ENCODE measurements around the gene GPRIN2. TPM values are rescaled to one million over a fixed set of nuclear protein-coding genes. Genes with fewer than 3 reads are reported as not detected.

The GPRIN2 gene
- total and polyA plus RNA-seq, 2 of the 8 experiments (the other 6 are each of a cell fraction or from before 2014, with no cell fraction given): 14.3 to 18.6 TPM

- Histone ChIP-seq H4K5ac (ENCODE audit: insufficient read length, low read depth, low read length) (no peak overlapping the region), H3K4me2 (ENCODE audit: insufficient read depth in 1 of 2, low read depth in 2 of 2, low read length in 2 of 2) (no peak overlapping the region), H3K27me3 (replicated peaks in 1 of 4; ENCODE audit: control insufficient read depth in 3 of 4, extremely low read depth in 1 of 4, insufficient read depth in 3 of 4, low read length in 3 of 4) (no peaks in the 10 kb centered on the region; a peak in 1 of 7 replicates), H3K4ac (replicated peaks; ENCODE audit: insufficient read length, low read depth, low read length) (no peak overlapping the region), H2BK20ac (ENCODE audit: low read length) (no peak overlapping the region), H2BK5ac (ENCODE audit: low read depth, low read length) (no peak overlapping the region; the same call in 1 of the 2 replicates), H3K79me1 (ENCODE audit: low read depth, low read length) (peaks cover 11% of the 10 kb centered on the region; the same call in 1 of the 2 replicates), H3K23me2 (ENCODE audit: low read depth, low read length) (peaks cover 15% of the 10 kb centered on the region), H3K4me1 (replicated peaks in 1 of 4; ENCODE audit: control insufficient read depth in 3 of 4, insufficient read depth in 4 of 4, low read length in 3 of 4) (peaks cover 5 to 12% (median 8%) of the 10 kb centered on the region in 4 experiments), H3K27ac (ENCODE audit: low read depth, low read length) (no peak overlapping the region), H2AFZ (ENCODE audit: low read length) (no peak overlapping the region), H2AK5ac (ENCODE audit: low read depth, low read length) (no peak overlapping the region), H3K79me2 (ENCODE audit: control insufficient read depth in 1 of 2, insufficient read depth in 2 of 2, low read length in 2 of 2) (no peaks in the 10 kb centered on the region), H2BK120ac (replicated peaks; ENCODE audit: low read depth, low read length) (no peak overlapping the region), H2BK15ac (ENCODE audit: low read length) (no peak overlapping the region), H3K14ac (ENCODE audit: insufficient read length) (no peak overlapping the region), H3K56ac (replicated peaks; ENCODE audit: insufficient read length, low read depth, low read length) (no peak overlapping the region), H3K36me3 (ENCODE audit: control insufficient read depth in 2 of 4, insufficient read depth in 4 of 4, low read length in 3 of 4) (peaks cover 15 to 39% (median 17%) of the 10 kb centered on the region in 4 experiments; a peak in 7 of 8 replicates), H3K9me3 (ENCODE audit: insufficient read depth in 2 of 2, low read depth in 1 of 2, low read length in 1 of 2) (no peaks in the 10 kb centered on the region), H4K91ac (replicated peaks; ENCODE audit: insufficient read length, low read length) (no peak overlapping the region), H2BK12ac (ENCODE audit: low read depth, low read length) (no peak overlapping the region), H3K23ac (ENCODE audit: insufficient read length) (no peak overlapping the region), H3K4me3 (ENCODE audit: extremely low read depth in 1 of 4, insufficient read depth in 2 of 4, low read depth in 3 of 4, low read length in 4 of 4) (no peak overlapping the region), H4K8ac (ENCODE audit: extremely low read depth, insufficient read depth, low read length) (no peak overlapping the region), H4K20me1 (replicated peaks in 1 of 2; ENCODE audit: control insufficient read depth in 1 of 2, insufficient read depth in 2 of 2, low read length in 2 of 2) (peaks cover 5 to 30% of the 10 kb centered on the region in 2 experiments), H3K9ac (replicated peaks in 1 of 4; ENCODE audit: extremely low read depth in 1 of 4, low read depth in 3 of 4, low read length in 3 of 4) (no peak overlapping the region), H3K18ac (ENCODE audit: extremely low read depth, low read length) (no peak overlapping the region)
- ChIA-PET POLR2A (ENCODE audit: partially characterized antibody) (interaction anchor here (0.7 to 5.2 kb wide), 3 partner anchors 7 to 12 kb away, joined by 3 to 44 read pairs (median 7); no protein-coding TSS in a partner anchor), CTCF (ENCODE audit: partially characterized antibody) (interaction anchor here (0.5 to 5.7 kb wide), 9 partner anchors 7 to 1224 kb away, joined by 3 to 65 read pairs (median 5); no protein-coding TSS in a partner anchor)
- FAIRE-seq: no peak
- 91% methylated on average over 12 of the region's 12 CpGs; no CpG with 5 or more reads in 1 of the 2 experiments for WGBS, 2 experiments (ENCODE audit: extremely low coverage in 1 of 2, insufficient coverage in 1 of 2, insufficient read length in 1 of 2, insufficient replicate concordance in 2 of 2, low coverage in 1 of 2, low lambda C conversion rate in 2 of 2, missing lambda C conversion rate in 1 of 2)
- peak in 1 of 2 experiments; percentile 39 for DNase-seq (ENCODE audit: low read depth in 1 of 2, low spot score in 2 of 2)
- TF ChIP-seq CBX5 (IDR thresholded peaks at IDR 0.05; ENCODE audit: low read depth, low read length) (no peak), KDM5A (IDR thresholded peaks at IDR 0.05; ENCODE audit: low read length) (no peak), TCF12 (IDR thresholded peaks at IDR 0.05; ENCODE audit: low read depth, low read length) (no peak), SAP30 (IDR thresholded peaks at IDR 0.05; ENCODE audit: insufficient read depth, insufficient replicate concordance, low read length) (no peak), KDM1A (IDR thresholded peaks at IDR 0.05; ENCODE audit: borderline replicate concordance, low read length) (no peak), RXRA (IDR thresholded peaks at IDR 0.05; ENCODE audit: insufficient read depth, low read depth, low read length) (no peak), MAX (IDR thresholded peaks at IDR 0.05) (no peak), POLR2A (IDR thresholded peaks at IDR 0.05; ENCODE audit: control extremely low read depth in 1 of 2, low read depth in 2 of 2, low read length in 2 of 2) (no peak)
These were observed 4.5 kb downstream of the GPRIN2 start for GRCh38 chr10:46551701-46552525.
